KMS-11 (cell line): Measurements from ENCODE around the gene EFCAB6.

Experiments used
- H2AFZ ChIP-seq: fragments of 200-600 bp; sonication (generic); 2 replicates; pipeline ENCODE4 v1.6.1; 2016; ENCODE audit warnings: antibody characterized with exemption, mixed run types, low read depth
- H3K27ac ChIP-seq: fragments of 200-600 bp; sonication (generic); 2 replicates; pipeline ENCODE4 v1.6.1; 2016; ENCODE audit warnings: mild to moderate bottlenecking, mixed run types
- H3K27me3 ChIP-seq: fragments of 200-600 bp; sonication (generic); 2 replicates; pipeline ENCODE4 v1.6.1; 2017; ENCODE audit warnings: mild to moderate bottlenecking, low read depth, mixed run types, moderate library complexity; ENCODE audit not compliant: insufficient read depth
- H3K36me3 ChIP-seq: fragments of 200-600 bp; sonication (generic); 2 replicates; pipeline ENCODE4 v1.6.1; 2017; ENCODE audit warnings: mild to moderate bottlenecking, mixed run types; ENCODE audit not compliant: insufficient read depth
- H3K4me1 ChIP-seq: fragments of 200-600 bp; sonication (generic); 2 replicates; pipeline ENCODE4 v1.6.1; 2016; ENCODE audit warnings: mild to moderate bottlenecking, low read depth, mixed run types; ENCODE audit not compliant: poor library complexity, severe bottlenecking
- H3K4me2 ChIP-seq: fragments of 200-600 bp; sonication (generic); 2 replicates; pipeline ENCODE4 v1.7.0; 2016; ENCODE audit warnings: mild to moderate bottlenecking, mixed run types
- H3K4me3 ChIP-seq: fragments of 200-600 bp; sonication (generic); IDR thresholded peaks from 2 replicates; pipeline ENCODE4 v1.6.1; 2017; ENCODE audit warnings: low read depth, low read length, mixed read lengths; ENCODE audit not compliant: insufficient read depth
- H3K79me2 ChIP-seq: fragments of 200-600 bp; sonication (generic); 2 replicates; pipeline ENCODE4 v1.6.1; 2016; ENCODE audit warnings: low read depth, mixed run types; ENCODE audit not compliant: insufficient read depth
- H3K9ac ChIP-seq: fragments of 200-600 bp; sonication (generic); 2 replicates; pipeline ENCODE4 v1.6.1; 2016; ENCODE audit warnings: mild to moderate bottlenecking, mixed run types
- H4K20me1 ChIP-seq: fragments of 200-600 bp; sonication (generic); 2 replicates; pipeline ENCODE4 v1.6.1; 2016; ENCODE audit warnings: mild to moderate bottlenecking, mixed run types; ENCODE audit not compliant: insufficient read depth
- TF ChIP-seq, protein P1 (sequence below): fragments of 200-600 bp; sonication (generic); conservative IDR thresholded peaks from 2 replicates; pipeline ENCODE4 v1.6.1; 2017; ENCODE audit warnings: low read depth, mild to moderate bottlenecking, antibody characterized with exemption, low read length, moderate library complexity, mixed read lengths

Gene EFCAB6

DNA sequence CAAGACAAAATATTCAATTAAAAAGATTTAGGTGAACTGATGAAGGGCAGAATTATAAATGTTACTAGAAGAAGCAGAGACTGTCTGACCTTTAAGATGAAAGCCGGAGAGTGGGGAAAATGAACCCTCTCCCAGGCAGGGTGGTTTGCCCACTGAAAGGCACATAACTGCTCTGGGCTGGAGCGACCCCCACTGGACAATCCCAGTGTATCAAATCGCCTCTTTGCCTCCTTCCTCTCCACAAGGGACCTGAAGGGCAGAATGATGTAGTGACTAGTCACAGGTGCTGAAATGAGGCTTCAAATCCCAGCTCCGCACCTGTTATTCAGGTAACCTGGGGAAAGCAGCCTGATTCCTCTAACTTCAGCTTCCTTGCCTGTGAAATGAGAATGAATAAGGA lies 69.0 kb downstream of the EFCAB6 start:
- Histone ChIP-seq H3K79me2 (no peaks in the 10 kb centered on the region), H2AFZ (no peak overlapping the region), H3K27me3 (peaks cover 3% of the 10 kb centered on the region), H3K27ac (no peak overlapping the region), H3K9ac (no peak overlapping the region), H3K36me3 (no peaks in the 10 kb centered on the region), H4K20me1 (no peaks in the 10 kb centered on the region), H3K4me1 (no peaks in the 10 kb centered on the region), H3K4me3 (no peak overlapping the region), H3K4me2 (no peak overlapping the region)
- TF ChIP-seq, protein P1, sequence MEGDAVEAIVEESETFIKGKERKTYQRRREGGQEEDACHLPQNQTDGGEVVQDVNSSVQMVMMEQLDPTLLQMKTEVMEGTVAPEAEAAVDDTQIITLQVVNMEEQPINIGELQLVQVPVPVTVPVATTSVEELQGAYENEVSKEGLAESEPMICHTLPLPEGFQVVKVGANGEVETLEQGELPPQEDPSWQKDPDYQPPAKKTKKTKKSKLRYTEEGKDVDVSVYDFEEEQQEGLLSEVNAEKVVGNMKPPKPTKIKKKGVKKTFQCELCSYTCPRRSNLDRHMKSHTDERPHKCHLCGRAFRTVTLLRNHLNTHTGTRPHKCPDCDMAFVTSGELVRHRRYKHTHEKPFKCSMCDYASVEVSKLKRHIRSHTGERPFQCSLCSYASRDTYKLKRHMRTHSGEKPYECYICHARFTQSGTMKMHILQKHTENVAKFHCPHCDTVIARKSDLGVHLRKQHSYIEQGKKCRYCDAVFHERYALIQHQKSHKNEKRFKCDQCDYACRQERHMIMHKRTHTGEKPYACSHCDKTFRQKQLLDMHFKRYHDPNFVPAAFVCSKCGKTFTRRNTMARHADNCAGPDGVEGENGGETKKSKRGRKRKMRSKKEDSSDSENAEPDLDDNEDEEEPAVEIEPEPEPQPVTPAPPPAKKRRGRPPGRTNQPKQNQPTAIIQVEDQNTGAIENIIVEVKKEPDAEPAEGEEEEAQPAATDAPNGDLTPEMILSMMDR = no peak

DNA sequence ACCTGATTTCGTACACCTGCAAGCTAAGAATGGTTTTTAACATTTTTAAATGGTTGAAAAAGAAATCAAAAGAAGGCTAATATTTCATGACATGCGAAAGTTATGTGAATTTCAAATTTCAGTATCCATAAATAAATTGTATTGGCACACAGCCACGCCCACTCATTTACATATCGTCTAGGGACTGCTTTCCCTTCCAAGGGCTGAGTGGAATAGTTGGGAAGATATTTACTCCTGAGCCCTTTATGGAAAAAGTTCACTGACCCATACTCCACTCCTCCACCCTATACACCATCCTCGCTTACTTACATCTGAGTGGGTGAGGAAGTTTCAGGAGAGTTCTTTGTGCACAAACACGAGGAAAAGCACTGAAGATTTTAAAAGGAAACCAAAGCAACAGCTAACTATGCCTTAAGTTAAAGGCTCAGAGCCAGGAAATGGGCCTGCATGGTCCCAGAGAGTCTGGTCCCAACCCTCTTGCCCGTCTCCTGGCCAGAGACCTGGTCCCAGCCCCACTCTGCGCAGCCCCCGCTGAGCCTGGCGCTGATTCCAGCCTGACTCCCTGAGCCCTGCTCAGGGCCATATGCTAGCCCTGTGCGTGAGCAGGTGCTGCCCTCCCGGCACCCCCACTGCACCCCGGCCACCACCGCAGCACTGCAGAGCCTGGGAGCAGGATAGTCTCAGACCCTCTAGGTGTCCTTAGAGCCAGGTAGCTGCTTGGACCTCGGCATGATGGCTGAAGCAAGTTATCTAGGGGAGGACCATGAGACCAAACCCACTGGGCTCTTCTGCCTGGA lies 69.8 kb downstream of the EFCAB6 start:
- Histone ChIP-seq H3K36me3 (no peaks in the 10 kb centered on the region), H3K27ac (no peak overlapping the region), H3K79me2 (no peaks in the 10 kb centered on the region), H2AFZ (no peak overlapping the region), H3K27me3 (peaks cover 3% of the 10 kb centered on the region; the same call in 1 of the 2 replicates), H3K4me2 (no peak overlapping the region), H3K4me3 (no peak overlapping the region), H4K20me1 (no peaks in the 10 kb centered on the region), H3K4me1 (no peaks in the 10 kb centered on the region), H3K9ac (no peak overlapping the region)
- TF ChIP-seq, protein P1 = no peak

DNA sequence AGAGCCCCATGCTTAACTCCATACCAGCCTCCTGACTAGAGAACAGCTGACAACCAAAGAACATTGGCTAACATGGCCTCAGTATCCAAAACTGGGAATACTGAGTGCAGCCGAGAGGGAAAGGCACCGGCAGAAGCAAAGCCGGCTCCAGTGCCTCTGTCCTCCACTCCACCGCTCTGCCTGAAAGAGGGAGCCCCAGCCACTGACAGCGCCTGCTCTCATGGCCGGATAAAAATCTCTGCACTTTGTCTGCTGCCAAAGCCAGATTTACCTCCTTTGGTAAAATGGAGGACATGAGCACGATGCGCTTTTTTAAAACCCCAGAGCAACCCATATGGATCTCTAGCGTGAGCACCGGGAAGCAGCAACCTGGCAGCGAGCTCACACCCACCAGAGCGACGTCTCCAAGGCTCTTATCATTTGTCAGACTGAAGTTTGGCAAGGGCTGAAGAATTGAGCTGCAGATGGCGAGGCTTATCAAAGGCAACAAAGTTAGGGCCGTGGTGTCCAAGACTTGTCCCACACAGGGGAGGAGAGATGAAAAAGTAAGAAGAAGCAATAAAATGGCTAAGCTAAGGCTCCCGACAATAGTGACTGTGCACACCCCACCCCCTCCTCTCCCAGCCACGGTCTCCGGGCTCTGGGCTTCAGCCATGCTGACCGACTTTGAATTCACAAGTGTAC lies 71.4 kb downstream of the EFCAB6 start:
- TF ChIP-seq, protein P1 = no peak
- Histone ChIP-seq H3K79me2 (no peaks in the 10 kb centered on the region), H3K4me2 (no peak overlapping the region)

DNA sequence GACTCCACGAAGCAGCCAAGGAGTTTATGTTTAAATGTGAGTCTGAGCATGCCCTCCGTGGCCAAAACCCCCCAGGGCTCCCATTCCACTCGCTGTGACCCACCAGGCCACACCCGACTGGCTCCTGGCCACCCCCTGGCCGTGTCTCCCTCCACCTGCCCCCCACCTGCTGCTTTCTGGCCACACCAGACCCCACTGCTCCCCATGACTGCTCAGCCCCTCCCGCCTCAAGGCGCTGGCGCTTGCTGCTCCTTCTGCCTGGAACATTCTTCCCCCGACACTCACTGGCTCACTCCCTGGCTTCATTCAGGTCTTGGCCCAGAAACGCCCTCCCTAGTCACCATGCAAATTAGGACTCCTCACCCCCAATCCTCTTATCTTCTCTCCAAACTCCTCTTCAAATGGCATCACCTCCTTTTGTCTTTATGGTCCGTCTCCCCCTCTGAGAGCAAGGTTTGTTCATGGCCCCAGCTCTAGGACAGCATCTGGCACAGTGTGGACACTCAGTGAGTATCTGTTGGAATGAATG lies 72.2 kb downstream of the EFCAB6 start:
- TF ChIP-seq, protein P1 = no peak
- Histone ChIP-seq H3K79me2 (no peaks in the 10 kb centered on the region), H3K27ac (no peak overlapping the region), H3K4me1 (no peaks in the 10 kb centered on the region), H3K27me3 (peaks cover 3% of the 10 kb centered on the region; the same call in 1 of the 2 replicates), H3K4me3 (no peak overlapping the region), H3K36me3 (no peaks in the 10 kb centered on the region), H2AFZ (no peak overlapping the region), H3K4me2 (no peak overlapping the region), H4K20me1 (no peaks in the 10 kb centered on the region), H3K9ac (no peak overlapping the region)

More for the DNA sequence above, 71.4 kb downstream of the EFCAB6 start:
- no peak overlapping the region for H3K27ac ChIP-seq
- no peaks in the 10 kb centered on the region for H4K20me1 ChIP-seq
- no peak overlapping the region for H3K9ac ChIP-seq
- H3K4me3 ChIP-seq = no peak overlapping the region
- H3K36me3 ChIP-seq = no peaks in the 10 kb centered on the region
- no peaks in the 10 kb centered on the region for H3K4me1 ChIP-seq
- peaks cover 3% of the 10 kb centered on the region; the same call in 1 of the 2 replicates for H3K27me3 ChIP-seq
- H2AFZ ChIP-seq = no peak overlapping the region
